ENCODE results near the gene HSD17B7. TPM values are rescaled to one million over a fixed set of nuclear protein-coding genes. Genes with fewer than 3 reads are reported as not detected.
"Not testable (repeated sequence)": the region's sequence is repeated elsewhere in the genome, so short reads cannot be mapped to it uniquely, and the experiment has no call there.

The HSD17B7 gene
- 20.3 TPM for total RNA-seq

DNA sequence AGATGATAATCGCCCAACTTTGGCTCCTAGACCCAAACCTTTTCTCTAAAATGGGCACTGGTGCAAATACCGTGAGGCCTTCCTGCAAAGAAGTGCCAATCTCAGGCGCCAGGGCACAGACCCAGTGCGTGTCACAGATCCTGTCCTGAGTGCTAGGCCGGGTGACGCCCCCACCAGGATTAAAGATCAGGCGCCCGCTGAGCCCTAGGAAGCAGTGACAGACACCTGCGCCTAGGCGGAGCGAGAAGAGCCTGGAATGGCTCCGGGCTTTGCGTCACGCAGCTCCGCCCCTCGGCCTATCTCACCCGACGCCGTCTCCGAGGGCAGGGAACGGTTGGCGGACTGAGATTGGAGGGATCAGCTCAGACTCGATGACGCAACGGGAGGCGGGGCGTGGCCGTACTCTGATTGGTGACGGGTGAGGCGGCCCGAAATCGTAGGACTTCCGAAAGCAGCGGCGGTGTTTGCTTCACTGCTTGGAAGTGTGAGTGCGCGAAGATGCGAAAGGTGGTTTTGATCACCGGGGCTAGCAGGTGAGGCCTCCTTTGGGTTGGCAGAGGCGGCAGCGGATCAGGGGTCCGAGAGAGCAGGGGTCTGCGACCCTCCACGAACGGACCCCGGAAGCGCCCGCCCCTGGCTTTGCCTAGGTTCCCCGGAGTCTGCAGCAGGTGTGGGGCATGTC is at the start of gene HSD17B7:
TSS of gene HSD17B7 (plus strand) at position 400 of the 682 bp plus-strand sequence. CDS start at position 499, 99 bp downstream.
- ATAC-seq, result peak; percentile 100

- ATAC-seq, result no peak
Observed at GRCh38 chr1:162740755-162741154, 49.7 kb upstream of the HSD17B7 start.

- no peak for ATAC-seq
Observed at GRCh38 chr1:162741574-162741973, 48.9 kb upstream of the HSD17B7 start.

DNA sequence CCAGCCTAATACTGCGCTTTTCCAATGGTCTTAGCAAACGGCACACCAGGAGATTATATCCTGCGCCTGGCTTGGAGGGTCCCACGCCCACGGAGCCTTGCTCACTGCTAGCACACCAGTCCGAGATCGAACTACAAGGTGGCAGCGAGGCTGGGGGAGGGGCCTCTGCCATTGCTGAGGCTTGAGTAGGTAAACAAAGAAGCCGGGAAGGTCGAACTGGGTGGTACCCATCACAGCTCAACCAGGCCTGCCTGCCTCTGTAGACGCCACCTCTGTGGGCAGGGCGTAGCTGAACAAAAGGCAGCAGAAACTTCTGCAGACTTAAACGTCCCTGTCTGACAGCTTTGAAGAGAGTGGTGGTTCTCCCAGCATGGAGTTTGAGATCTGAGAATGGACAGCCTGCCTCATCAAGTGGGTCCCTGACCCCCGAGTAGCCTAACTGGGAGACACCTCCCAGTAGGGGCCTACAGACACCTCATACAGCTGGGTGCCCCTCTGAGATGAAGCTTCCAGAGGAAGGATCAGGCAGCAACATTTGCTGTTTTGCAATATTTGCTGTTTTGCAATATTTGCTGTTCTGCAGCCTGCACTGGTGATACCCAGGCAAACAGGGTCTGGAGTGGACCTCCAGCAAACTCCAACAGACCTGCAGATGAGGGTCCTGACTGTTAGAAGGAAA is 44.1 kb upstream of the HSD17B7 start:
- not testable (repeated sequence) for ATAC-seq

- no peak for ATAC-seq
Observed at GRCh38 chr1:162753001-162753658, 37.4 kb upstream of the HSD17B7 start.

DNA sequence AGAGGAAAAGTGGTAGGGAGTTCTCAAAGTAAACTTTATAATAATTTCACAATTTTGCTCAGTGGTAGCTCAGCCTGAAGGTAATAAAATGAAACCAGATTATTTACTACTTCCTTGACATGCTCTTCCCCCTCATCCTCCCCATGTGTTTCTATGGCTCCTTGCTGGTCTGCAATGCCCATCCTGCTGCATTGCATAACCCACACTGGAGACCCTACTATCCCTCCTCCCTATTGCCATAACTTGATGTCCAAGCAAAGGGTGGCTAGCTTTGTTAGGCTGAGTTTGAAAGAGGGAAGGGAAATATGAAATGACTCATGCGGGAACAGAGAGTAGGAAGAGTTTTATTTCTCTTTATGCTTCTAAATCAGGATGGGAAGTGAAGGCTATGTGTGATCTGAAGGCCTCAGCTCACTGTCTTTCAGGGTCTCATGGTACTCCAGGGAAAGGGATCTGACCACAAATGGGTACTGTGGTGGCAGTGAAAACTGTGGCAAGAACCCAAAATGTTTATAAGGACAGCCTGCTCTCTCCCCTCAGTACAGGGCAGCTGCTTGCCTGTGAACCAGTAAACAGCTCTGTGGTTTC is 36.4 kb upstream of the HSD17B7 start:
- no peak for ATAC-seq

DNA sequence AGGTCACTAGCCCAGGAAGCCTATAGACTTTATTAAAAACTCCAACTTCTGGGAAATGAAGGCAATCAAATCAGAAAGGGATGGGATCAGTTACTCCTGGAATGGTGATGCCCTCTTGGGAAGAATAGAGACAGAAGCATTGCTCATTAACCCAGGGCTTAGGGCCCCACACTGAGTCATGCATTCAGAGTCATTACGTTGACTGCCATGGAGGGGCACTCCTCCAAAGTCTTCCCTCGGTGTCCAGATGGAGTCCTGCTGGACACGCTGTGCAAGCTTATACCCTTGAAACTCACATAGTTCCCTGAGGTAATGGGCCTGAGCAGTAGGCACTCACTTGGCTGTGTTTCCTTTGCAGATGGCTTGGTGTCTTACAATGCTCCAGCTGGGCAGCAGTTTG is 35.2 kb upstream of the HSD17B7 start:
- ATAC-seq, result no peak

DNA sequence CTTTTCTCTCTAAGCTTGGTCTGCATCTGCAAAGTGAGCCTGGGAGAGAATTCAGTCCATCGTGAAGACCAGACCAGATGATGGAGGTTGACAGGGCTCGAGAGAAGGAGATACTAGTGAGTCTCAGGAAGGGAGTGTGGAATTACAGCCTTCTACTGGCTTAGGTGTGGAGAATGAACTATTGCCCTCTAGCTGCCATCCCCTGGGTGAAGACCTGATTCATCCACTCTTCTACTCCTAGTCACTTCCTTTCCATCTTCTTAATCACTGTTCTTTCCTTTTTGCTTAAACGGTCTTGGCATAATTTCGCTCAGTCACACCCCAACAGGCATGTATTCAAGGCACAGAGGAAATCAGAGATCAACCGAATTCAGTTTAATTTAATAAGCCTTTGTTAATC is 34.0 kb upstream of the HSD17B7 start:
- peak; percentile 71 for ATAC-seq

DNA sequence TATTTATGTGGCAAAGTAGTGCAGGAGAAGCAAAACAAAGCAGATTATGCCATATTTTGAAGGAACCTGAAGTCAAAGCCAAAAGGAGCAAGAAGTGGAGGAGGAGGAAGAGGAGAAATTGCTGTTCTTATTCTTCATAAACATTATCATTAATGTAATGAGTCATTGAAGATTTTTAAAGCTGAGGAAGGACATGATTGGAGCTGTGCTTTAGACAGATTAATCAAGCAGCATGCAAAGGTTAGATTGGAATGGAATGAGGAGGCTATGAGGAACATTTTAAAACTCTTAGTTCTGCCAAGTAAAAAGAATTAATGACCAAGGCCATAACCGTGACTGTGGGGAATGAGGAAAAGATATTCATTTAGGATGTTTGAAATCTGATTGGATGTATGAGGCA is 33.0 kb upstream of the HSD17B7 start:
- ATAC-seq, result no peak

DNA sequence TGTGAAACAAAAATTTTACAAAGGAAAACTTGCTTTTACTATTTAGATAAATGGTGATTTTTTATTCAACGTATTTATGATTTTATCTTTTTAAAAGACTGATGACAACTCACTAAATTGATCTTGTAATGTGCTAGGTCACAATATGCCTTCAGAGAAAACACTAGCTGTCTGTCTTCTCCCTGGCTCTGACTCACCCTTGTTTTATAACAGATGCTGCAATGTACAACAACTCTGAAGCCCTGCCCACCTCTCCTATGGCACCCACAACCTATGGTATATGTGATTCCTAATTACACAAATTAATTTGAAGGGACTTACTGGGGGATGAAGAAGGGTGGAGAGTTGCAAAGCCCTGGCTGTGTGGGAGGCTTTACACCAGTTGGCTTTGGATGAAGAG is 24.7 kb upstream of the HSD17B7 start:
- ATAC-seq, result no peak

DNA sequence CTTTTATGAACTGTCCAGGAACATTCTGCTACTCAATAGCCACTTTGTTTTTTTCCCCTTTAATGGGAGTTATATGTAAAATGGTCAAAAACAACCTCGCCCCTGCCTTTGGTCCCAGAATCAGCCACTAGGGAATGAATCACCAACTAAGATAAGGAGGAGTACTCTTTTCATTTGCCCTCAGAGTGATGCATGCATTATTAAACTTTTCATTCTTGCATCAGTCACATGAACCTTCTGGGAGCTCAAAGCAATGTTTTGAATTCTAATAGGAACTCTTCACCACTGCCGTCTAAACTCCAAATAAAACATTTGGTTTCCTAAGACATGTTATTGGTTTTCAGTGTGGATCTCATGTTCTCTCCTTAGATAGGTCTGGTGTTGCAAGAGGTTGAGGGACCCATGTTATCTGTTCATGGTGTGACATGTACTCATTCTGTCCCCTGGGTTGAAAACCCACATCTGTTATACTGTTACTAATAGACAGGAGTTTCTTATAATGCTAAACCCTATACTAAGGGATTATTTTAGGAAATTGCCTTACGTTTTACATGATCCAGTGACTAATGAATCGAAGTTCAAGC is 17.8 kb upstream of the HSD17B7 start:
- ATAC-seq, result no peak

- ATAC-seq, result no peak
Observed at GRCh38 chr1:162774007-162774406, 16.5 kb upstream of the HSD17B7 start.

- no peak for ATAC-seq
Observed at GRCh38 chr1:162779043-162779442, 11.5 kb upstream of the HSD17B7 start.

DNA sequence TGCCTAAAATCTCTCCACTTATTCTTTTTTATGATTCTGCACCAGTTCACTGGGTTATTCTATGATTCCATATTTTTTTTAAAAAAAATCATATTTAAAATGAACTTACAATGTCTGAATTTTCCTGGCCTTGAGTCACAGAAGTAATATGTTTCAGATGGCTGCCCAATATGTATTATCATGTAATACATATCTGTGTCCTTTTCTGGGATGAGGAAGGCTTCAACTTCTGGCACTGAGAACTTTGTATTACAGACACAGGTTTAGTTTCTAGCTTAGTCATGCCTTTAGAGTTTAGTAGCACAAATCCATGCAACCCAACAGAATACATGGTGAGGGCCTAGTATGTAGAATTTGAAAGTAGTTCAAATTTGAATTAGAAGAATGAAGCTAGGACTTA is 7.8 kb upstream of the HSD17B7 start:
- ATAC-seq, result no peak

DNA sequence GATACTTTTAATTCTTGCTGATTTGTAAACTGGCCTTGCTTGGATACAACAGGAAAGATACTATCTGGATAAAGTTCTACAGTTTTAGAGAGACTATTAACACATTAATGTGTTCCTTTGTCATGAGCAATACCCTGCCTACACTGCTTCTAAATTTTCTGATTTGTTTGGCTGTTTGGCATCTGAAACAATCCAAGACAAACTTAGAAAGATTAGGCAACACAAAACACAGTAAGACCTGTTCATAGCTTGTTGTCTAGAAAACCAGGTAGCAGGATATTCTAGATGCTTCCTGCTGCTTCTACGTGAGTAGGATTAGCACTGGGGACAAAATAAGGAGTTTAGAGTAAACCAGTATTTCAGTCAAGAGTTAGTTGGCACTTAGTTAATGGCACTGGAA is 5.6 kb upstream of the HSD17B7 start:
- ATAC-seq, result peak; percentile 36

DNA sequence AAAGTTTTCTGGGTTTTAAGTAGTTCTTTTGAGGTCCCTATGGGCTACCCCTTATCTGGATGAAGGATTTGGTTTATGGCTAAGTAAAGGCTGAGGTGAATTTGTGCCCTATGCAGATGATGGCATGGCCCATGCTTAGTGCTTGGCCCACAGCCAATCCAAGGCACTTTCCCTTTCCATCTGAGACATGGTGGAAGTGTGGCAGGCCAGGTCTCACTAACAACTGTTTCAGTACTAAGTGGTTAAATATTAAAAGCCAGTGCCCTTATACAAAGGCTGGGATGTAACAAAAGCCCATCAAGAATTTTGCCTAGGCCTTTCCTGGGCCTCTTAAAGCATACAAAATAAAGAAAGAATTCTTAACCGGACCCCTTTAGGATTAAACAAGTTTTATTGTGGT is 1.7 kb upstream of the HSD17B7 start:
- ATAC-seq, result not testable (repeated sequence)

DNA sequence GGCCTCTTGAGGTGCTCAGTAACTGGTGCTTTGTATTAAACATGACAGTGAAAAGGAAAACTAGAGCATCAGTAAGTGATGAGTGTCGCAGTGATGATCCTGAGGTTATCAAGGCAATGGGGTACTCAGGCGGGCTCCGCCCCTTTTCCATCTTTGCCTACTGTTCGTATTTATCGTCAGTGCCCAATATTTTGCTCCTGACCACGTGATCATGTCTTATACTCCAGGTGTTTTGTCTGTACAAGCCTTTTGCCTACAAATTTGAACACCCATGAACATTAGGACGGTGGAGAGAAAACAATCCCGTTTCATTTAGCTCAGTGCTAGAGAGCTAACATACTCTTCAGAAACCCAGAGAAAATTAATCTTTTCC is 469 bp downstream of the HSD17B7 start:
- ATAC-seq, result peak; percentile 51

DNA sequence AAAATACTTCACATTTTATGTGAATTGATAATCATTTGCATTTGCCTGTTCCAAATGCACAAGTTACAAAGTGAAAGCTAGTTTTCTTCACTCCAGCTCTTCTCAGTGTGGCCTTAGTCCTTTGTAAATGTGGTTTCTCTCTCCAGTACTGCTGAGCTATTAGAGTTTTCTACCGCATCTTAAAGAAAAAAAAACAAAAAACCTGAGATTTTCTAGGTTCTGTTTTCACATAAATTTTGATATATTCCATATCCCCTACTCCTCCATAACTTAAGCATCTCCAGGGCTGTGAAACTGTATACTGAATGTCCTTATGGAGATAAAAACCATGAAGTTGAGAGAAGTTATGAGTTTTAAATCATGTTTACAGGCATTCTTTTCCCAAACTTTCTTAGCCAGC is 3.8 kb downstream of the HSD17B7 start:
- not testable (repeated sequence) for ATAC-seq

- ATAC-seq, result not testable (repeated sequence)
Observed at GRCh38 chr1:162796617-162797279, 6.2 kb downstream of the HSD17B7 start.

DNA sequence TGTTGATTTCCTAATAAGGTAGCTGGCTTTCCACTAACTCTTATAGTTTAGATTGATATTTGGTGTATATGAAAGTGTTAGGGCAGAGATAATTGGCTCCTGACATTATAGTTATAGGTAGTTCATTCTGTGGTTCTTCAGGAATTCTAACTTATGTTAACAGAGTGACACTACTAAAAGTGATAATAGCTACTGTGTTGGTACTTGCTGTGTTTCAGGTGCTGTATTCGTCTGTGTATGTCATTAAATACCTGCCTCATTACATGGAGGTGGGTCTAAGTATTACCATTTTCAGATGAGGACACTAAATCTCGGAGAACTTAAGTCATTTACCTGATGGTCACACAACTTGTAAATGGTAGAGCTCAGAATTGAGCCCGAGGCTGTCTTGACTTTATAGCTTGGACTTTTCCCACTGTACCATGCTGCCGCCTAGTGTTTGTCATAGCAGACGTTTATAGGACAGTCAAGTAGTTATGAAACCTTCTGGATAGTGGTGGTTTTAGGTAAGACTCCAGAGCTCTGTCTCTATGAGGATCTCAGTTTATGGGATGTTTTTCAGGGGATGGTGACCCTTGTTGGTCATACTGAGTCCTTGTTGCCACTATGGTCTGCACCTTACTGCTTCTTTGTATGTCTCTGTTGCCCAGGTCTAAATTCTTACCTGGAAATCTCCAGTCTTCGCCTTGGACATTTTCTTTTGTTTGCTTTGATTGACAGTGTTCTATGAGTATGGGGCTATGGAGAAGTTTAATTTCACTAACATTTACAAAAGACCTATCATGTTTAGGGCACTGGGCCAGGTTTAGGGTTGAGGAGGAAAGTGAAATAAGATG is 9.7 kb downstream of the HSD17B7 start:
- peak; percentile 89 for ATAC-seq

DNA sequence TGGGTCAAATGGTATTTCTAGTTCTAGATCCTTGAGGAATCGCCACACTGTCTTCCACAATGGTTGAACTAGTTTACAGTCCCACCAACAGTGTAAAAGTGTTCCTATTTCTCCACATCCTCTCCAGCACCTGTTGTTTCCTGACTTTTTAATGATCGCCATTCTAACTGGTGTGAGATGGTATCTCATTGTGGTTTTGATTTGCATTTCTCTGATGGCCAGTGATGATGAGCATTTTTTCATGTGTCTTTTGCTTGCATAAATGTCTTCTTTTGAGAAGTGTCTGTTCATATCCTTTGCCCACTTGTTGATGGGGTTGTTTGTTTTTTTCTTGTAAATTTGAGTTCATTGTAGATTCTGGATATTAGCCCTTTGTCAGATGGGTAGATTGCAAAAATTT is 17.0 kb downstream of the HSD17B7 start:
- not testable (repeated sequence) for ATAC-seq

DNA sequence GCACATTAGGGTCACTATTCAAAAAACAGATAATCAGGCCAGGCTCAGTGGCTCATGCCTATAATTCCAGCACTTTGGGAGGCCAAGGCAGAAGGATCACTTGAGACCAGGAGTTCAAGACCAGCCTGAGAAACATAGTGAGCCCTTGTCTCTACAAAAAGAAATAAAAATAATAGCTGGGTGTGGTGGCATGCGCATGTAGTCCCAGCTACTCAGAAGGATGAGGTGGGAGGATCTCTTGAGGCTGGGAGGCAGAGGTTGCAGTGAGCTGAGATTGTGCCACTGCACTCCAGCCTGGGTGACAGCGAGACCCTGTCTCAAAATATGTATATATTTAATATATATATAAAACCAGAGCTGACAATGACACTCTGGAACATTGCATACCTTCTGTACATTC is 21.9 kb downstream of the HSD17B7 start:
- not testable (repeated sequence) for ATAC-seq

Measured in esophagus mucosa (tissue), 1 donor.